ENCODE data around the gene HID1.
A peak's percentile ranks its signal among the peaks of the same experiment; 100 is the strongest.

The HID1 gene

GRCh38 chr17:74946641-74947040 is 25.9 kb downstream of the HID1 start:
- DNase-seq: no peak

GRCh38 chr17:74945543-74945942 is 27.0 kb downstream of the HID1 start:
- DNase-seq: no peak

- DNase-seq: peak in 1 of 2 experiments; percentile 47
These were observed 28.6 kb downstream of the HID1 start for GRCh38 chr17:74943808-74944522.

GRCh38 chr17:74941128-74941725 is 31.3 kb downstream of the HID1 start:
- DNase-seq: no peak

GRCh38 chr17:74939534-74939933 is 33.0 kb downstream of the HID1 start:
- no peak for DNase-seq

GRCh38 chr17:74938194-74938950 is 34.2 kb downstream of the HID1 start:
- no peak for DNase-seq

GRCh38 chr17:74937064-74938051 is 35.2 kb downstream of the HID1 start:
- no peak for DNase-seq

- DNase-seq: no peak
These were observed 36.1 kb downstream of the HID1 start for GRCh38 chr17:74936470-74936799.

- DNase-seq: peak in 1 of 2 experiments; percentile 29
These were observed 36.7 kb downstream of the HID1 start, which contains the start of gene OTOP3 for GRCh38 chr17:74935585-74936469. OTOP3 (plus strand) TSS chr17:74935898; CDS start chr17:74935922, 24 bp downstream.

GRCh38 chr17:74935048-74935447 is 37.5 kb downstream of the HID1 start:
- no peak for DNase-seq

- DNase-seq: no peak
These were observed 42.0 kb downstream of the HID1 start for GRCh38 chr17:74930535-74931036.

GRCh38 chr17:74928786-74929185 is 43.8 kb downstream of the HID1 start:
- no peak for DNase-seq

GRCh38 chr17:74925242-74925641 is 47.3 kb downstream of the HID1 start:
- DNase-seq: no peak

- no peak for DNase-seq
These were observed 48.2 kb downstream of the HID1 start, which contains the start of gene OTOP2 for GRCh38 chr17:74924250-74924948. OTOP2 (plus strand) TSS chr17:74924273; CDS start chr17:74924633, 360 bp downstream.

- peak; percentile 23 to 74 for DNase-seq
These were observed 48.9 kb downstream of the HID1 start for GRCh38 chr17:74923538-74924249.

- DNase-seq: peak in 1 of 2 experiments; percentile 60
These were observed 49.6 kb downstream of the HID1 start, which contains the start of gene USH1G for GRCh38 chr17:74922694-74923537. USH1G (minus strand) TSS chr17:74923255; CDS start chr17:74923073, 182 bp downstream.

GRCh38 chr17:74922172-74922571 is 50.4 kb downstream of the HID1 start:
- no peak for DNase-seq

GRCh38 chr17:74921769-74922168 is 50.8 kb downstream of the HID1 start:
- DNase-seq: no peak
